BLaER1 (cell line): ENCODE measurements around the gene OSBPL5.

Experiments used
- H3K27ac ChIP-seq: shearing (Covaris generic); formaldehyde crosslinking; 2 replicates; pipeline ENCODE4 v1.8.1; 2022
- H3K27me3 ChIP-seq: shearing (Covaris generic); formaldehyde crosslinking; 2 replicates; pipeline ENCODE4 v1.8.1; 2022
- H3K36me3 ChIP-seq: shearing (Covaris generic); formaldehyde crosslinking; 2 replicates; pipeline ENCODE4 v1.8.1; 2022
- H3K4me1 ChIP-seq: shearing (Covaris generic); formaldehyde crosslinking; 2 replicates; pipeline ENCODE4 v1.8.1; 2022
- H3K4me2 ChIP-seq: shearing (Covaris generic); formaldehyde crosslinking; 2 replicates; pipeline ENCODE4 v1.8.1; 2022
- H3K4me3 ChIP-seq: shearing (Covaris generic); formaldehyde crosslinking; 2 replicates; pipeline ENCODE4 v1.8.1; 2022
- H3K9ac ChIP-seq: shearing (Covaris generic); formaldehyde crosslinking; 2 replicates; pipeline ENCODE4 v1.8.1; 2022
- H3K9me3 ChIP-seq: shearing (Covaris generic); formaldehyde crosslinking; 2 replicates; pipeline ENCODE4 v1.8.1; 2022
- H4K20me1 ChIP-seq: shearing (Covaris generic); formaldehyde crosslinking; 2 replicates; pipeline ENCODE4 v1.8.1; 2022
- Cebpa-rat ChIP-seq: shearing (Covaris generic); IDR thresholded peaks from 2 replicates; pipeline ENCODE4 v1.8.1; 2022

The OSBPL5 gene

DNA sequence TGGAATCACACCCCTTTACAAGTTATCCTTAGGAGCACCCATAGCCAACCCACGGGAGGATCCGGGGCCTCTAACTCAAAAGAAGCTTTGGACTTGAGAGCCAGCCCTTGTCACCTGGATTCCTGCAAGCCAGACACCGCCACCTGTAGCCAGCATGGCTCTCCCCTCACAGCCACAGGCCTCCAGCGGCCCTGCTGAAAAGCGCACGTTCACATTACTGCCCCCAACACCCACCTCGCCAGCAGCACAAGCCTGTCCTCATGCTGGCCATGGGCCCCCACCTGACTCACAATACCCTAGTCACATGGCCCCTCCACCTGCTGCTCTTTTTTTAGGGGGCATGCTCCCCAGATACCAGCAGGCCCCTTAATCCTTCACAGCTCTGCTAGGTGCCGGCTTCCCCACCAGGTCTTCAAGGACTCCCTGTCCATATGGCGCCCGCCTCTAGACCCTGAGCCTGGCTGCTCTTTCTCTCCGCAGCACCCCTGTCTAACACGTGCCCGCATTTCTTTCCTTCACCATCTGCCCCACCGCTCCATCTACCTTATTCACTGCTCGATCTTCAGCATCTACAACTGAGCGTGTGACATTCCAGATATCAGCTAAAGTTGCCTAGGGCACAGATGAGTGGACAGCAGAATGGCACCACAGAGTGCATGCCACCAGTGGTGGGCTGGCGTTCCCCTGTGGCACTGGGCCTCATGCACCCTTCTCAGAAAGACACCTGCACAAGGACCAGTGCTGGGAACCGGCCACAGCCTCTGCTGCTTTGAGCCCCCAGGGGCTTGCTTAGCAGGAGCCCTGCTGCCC, 114.5 kb downstream of the OSBPL5 start:
- Histone ChIP-seq H4K20me1 (peaks cover 100% of the 10 kb centered on the region), H3K9ac (peak overlapping the region; percentile 62), H3K27ac (peak overlapping the region; percentile 84), H3K36me3 (peaks cover 44% of the 10 kb centered on the region), H3K4me3 (peak overlapping the region; percentile 49), H3K27me3 (no peaks in the 10 kb centered on the region), H3K9me3 (no peaks in the 10 kb centered on the region), H3K4me1 (peaks cover 83% of the 10 kb centered on the region), H3K4me2 (peak overlapping the region; percentile 91)
- no peak for TF ChIP-seq Cebpa-rat

DNA sequence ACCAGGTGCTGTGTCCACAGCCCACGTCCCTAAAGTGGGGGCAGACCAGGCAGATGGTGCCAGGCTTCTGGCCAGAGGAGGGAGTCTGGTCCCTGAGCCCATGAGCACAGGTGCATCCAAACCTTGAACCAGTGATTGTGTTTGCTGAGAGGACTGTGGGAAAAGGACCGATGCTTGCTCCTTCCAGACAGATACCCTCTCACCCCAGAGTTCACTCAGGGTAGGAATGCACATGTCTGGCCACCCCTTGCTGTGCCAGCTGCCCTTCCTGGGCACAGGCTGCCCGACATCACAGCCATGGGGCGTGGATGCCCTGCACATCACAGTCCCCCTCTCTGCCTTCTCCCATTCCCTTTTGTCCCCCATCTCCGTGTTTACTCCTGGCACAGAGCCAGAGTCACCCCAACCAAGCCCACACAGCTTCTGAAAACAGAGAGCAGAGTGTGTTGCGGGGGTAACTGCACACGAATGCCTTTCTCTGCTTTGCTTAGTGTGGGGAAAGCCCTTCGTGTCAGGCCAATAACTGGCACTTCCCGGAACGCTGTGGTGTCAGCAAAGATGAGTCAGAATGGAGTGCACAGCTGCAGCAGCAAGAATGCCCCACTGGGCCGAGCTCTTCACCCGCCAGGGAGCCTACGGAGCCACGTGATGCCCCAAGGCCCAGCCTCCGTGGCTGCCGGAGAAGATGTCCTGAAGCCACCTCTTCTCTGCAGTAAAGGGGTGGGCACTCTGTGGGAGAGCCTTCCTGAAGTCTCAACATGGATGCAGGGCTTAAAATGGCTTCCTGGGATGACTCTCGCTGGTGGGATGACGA, 115.5 kb downstream of the OSBPL5 start:
- peak overlapping the region; percentile 84 for H3K27ac ChIP-seq
- peaks cover 74% of the 10 kb centered on the region for H3K4me1 ChIP-seq
- TF ChIP-seq Cebpa-rat: no peak
- H3K4me3 ChIP-seq: no peak overlapping the region
- no peaks in the 10 kb centered on the region for H3K27me3 ChIP-seq
- H3K36me3 ChIP-seq: peaks cover 50% of the 10 kb centered on the region
- H3K9ac ChIP-seq: peak overlapping the region; percentile 62
- H4K20me1 ChIP-seq: peaks cover 100% of the 10 kb centered on the region
- H3K4me2 ChIP-seq: peak overlapping the region; percentile 91
- no peaks in the 10 kb centered on the region for H3K9me3 ChIP-seq

DNA sequence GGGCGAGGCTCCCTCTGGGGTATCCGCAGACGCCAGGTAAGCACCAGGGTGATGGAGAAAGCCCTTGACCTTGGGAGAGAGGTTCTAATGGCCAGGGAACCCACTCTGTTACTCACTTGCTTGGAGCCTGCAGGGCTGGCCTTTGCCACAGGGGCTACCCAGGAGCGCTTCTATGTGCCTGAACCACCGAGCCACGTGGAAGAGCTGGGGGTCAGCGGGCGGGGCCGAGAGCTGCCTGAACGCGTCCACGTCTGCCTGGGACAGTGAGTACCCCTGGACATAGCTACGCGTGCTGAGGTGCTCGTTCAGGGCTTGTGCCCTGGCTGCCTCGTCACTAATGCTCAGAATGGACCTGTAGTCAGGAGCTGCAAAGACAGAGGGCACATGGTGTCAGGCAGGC, 117.5 kb downstream of the OSBPL5 start:
- Histone ChIP-seq H3K4me1 (peaks cover 62% of the 10 kb centered on the region), H3K36me3 (peaks cover 57% of the 10 kb centered on the region)

DNA sequence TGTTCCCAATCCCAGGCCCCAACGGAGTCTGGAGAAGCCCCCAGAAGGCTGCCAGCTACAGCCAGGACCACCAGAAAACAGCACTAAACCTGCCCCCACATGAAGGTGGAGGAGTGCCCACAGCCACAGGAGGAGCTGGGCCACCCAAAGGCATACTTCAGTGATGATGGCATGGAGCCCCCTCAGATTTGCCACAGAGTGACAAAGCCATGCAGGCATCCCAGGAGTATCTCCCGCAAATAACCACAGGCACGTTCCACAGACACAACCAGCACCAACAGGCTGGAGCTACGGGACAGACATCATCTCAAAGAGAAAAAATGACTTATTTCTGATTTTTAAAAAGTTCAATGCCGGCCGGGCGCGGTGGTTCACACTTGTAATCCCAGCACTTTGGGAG, 118.5 kb downstream of the OSBPL5 start:
- no peak overlapping the region; the same call in 1 of the 2 replicates for H3K4me2 ChIP-seq
- H3K9ac ChIP-seq: no peak overlapping the region
- H4K20me1 ChIP-seq: peaks cover 100% of the 10 kb centered on the region
- no peak for TF ChIP-seq Cebpa-rat
- peaks cover 52% of the 10 kb centered on the region for H3K4me1 ChIP-seq
- H3K27me3 ChIP-seq: no peaks in the 10 kb centered on the region
- H3K4me3 ChIP-seq: no peak overlapping the region
- H3K27ac ChIP-seq: 0 out of 2 replicates have a peak overlapping the region, but pooled peaks have one; percentile 14
- H3K36me3 ChIP-seq: peaks cover 67% of the 10 kb centered on the region
- no peaks in the 10 kb centered on the region for H3K9me3 ChIP-seq

More for the DNA sequence above, 117.5 kb downstream of the OSBPL5 start:
- Histone ChIP-seq H3K9me3 (no peaks in the 10 kb centered on the region), H3K27me3 (no peaks in the 10 kb centered on the region), H3K4me3 (no peak overlapping the region), H3K27ac (no peak overlapping the region), H3K4me2 (peak overlapping the region; percentile 13; the same call in 1 of the 2 replicates), H3K9ac (peak overlapping the region; percentile 23; the same call in 1 of the 2 replicates), H4K20me1 (peaks cover 100% of the 10 kb centered on the region)
- TF ChIP-seq Cebpa-rat: no peak

DNA sequence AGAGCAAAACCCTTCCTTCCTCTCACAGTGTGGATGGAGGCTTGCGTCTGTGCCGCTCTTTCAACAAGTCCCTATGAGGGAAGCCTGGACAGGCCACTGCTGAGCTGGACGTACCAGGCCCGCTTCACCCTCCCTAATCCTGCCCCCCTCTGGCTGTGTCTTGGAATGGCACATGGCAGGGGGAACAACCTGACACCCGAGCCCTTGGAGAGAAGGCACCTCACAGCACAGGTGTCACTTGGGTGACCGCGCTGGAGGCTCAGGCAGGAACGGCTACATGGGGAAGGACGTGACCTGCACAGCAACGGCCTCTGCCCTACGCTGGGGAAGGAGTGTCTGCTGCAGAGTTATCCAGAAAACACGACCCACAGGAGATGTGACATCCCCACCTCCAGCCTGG, 118.9 kb downstream of the OSBPL5 start:
- H3K27ac ChIP-seq: 0 out of 2 replicates have a peak overlapping the region, but pooled peaks have one; percentile 14
- no peak overlapping the region for H3K4me2 ChIP-seq
- peaks cover 71% of the 10 kb centered on the region for H3K36me3 ChIP-seq
- H3K9me3 ChIP-seq: no peaks in the 10 kb centered on the region
- H3K4me3 ChIP-seq: no peak overlapping the region
- peaks cover 47% of the 10 kb centered on the region for H3K4me1 ChIP-seq
- H3K27me3 ChIP-seq: no peaks in the 10 kb centered on the region
- TF ChIP-seq Cebpa-rat: no peak
- H3K9ac ChIP-seq: no peak overlapping the region
- peaks cover 100% of the 10 kb centered on the region for H4K20me1 ChIP-seq

DNA sequence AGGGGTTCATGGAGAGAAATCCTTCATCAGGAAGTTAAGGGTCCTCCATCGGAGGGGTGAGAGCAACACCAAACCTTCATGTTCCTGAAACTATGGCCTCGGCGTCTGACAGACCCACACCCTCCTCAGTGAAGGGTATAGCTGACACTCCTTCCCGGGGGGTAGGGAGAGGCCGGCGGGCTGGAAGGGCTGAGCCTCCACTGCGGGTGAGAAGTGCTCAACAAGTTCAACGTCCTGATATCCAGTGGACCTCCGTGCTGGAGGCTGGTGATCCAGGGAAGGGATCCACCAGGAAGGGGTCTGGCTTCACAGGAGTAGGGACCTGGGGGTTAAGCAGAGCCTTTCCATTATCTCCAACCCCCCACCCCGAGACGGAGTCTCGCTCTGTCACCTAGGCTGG, 120.2 kb downstream of the OSBPL5 start:
- H4K20me1 ChIP-seq: peaks cover 99% of the 10 kb centered on the region
- no peak overlapping the region for H3K9ac ChIP-seq
- no peak overlapping the region for H3K4me2 ChIP-seq
- peaks cover 84% of the 10 kb centered on the region for H3K36me3 ChIP-seq
- H3K27ac ChIP-seq: no peak overlapping the region
- no peak for TF ChIP-seq Cebpa-rat
- no peaks in the 10 kb centered on the region for H3K27me3 ChIP-seq
- H3K4me1 ChIP-seq: peaks cover 34% of the 10 kb centered on the region
- no peak overlapping the region for H3K4me3 ChIP-seq
- H3K9me3 ChIP-seq: no peaks in the 10 kb centered on the region

DNA sequence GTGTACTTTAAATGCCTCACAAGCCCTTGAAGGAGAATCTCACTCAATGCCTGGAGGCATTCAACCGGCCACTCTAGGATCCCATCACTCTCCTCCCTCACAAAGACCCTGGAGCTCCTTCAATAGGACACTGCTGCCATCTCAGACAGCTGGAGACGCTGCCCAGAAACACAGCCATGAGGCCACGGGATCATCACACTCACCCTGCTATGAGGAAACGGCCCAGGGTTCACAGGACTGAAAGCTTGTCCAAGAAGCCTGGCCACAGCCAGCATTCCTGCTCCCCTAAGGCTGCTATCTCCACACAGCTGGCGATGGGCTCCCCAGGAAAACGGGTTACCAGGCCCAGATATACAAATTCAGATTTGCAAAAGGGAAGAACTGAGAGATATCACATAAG, 121.1 kb downstream of the OSBPL5 start:
- TF ChIP-seq Cebpa-rat: no peak
- Histone ChIP-seq H3K9me3 (no peaks in the 10 kb centered on the region), H3K4me1 (peaks cover 25% of the 10 kb centered on the region), H4K20me1 (peaks cover 99% of the 10 kb centered on the region), H3K4me3 (no peak overlapping the region), H3K27me3 (no peaks in the 10 kb centered on the region), H3K36me3 (peaks cover 88% of the 10 kb centered on the region), H3K9ac (no peak overlapping the region), H3K4me2 (no peak overlapping the region), H3K27ac (peak overlapping the region; percentile 14; the same call in 1 of the 2 replicates)

DNA sequence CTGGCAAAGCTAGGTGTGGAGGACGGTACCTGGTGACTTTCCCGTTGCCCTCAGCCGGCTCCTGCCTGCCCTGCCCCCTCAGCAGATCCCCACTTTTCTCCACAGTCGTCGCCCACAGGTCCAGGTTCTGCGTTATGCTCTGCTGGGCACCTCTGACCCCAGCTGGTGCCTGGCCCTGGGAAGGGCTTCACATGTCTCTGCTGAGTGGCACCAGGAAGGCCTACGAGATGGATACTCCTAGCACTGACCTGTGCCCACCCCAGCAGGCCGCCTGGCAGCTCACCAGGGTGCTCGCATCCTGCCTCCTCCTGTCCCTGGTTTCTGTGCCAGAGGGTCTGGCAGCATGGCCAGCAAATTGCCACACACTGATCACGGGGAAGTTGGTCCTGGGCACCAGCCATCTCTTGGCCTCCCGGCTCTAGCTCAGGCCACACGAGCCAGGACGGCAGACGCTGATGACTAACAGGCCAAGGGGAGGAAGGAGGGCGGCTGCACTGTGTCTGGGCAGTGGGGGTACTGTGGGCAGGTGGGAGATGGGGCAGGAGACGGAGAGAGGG, 121.7 kb downstream of the OSBPL5 start:
- no peaks in the 10 kb centered on the region for H3K27me3 ChIP-seq
- H3K4me2 ChIP-seq: no peak overlapping the region
- H3K27ac ChIP-seq: peak overlapping the region; percentile 14; the same call in 1 of the 2 replicates
- H3K4me1 ChIP-seq: peaks cover 20% of the 10 kb centered on the region
- no peaks in the 10 kb centered on the region for H3K9me3 ChIP-seq
- H3K4me3 ChIP-seq: no peak overlapping the region
- TF ChIP-seq Cebpa-rat: no peak
- H4K20me1 ChIP-seq: peaks cover 97% of the 10 kb centered on the region
- H3K36me3 ChIP-seq: peaks cover 93% of the 10 kb centered on the region
- H3K9ac ChIP-seq: no peak overlapping the region

DNA sequence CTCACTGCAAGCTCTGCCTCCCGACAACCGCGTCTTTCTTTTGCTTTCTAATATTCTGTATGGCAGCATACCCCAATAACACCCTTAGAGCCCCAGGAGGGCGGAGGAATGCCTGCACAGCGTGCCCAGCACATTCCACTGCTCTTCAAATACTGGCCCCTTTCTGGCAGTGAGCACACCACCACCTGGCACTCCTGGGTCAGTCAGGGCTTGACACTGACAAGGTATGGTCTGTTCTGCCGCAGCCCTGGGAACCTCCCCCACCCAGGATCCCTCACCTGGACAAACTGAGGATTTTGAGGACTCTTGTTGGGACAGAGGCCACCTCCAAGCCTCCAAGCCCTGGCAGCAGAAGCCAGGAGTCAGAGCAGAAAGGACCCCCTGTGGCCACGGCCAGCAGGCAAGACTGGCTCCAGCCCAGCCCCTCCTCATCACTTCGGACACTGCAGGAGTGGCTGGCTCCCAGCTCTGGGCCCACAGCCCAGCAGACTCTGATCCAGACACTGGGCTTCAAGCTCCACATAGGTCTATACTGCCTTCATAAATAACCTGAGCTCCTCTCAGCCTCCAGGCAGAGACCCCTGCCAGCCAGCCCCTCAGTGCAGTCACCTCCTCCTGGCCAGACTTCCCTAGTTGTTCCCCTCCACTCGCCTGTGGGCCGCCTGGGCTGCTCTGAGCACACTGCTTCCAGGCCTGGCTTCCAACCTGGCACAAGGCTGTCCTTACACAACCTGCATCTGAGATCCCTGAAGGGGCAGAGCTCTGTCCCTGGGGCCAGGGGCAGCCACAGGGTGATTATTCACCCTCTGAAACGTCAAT, 122.4 kb downstream of the OSBPL5 start:
- Histone ChIP-seq H3K36me3 (peaks cover 96% of the 10 kb centered on the region), H3K9me3 (no peaks in the 10 kb centered on the region), H3K27me3 (no peaks in the 10 kb centered on the region), H3K4me3 (no peak overlapping the region), H3K4me1 (peaks cover 17% of the 10 kb centered on the region), H3K27ac (0 out of 2 replicates have a peak overlapping the region, but pooled peaks have one; percentile 38), H3K4me2 (no peak overlapping the region), H4K20me1 (peaks cover 97% of the 10 kb centered on the region), H3K9ac (no peak overlapping the region)
- TF ChIP-seq Cebpa-rat: no peak
